Keratinocyte (primary cell): Measurements from ENCODE around the gene SKI. TPM values are rescaled to one million over a fixed set of nuclear protein-coding genes. Genes with fewer than 3 reads are reported as not detected.

Experiments
- DNase-seq: peaks from one replicate; pipeline ENCODE4 v3.0.0-alpha.2; 2011; ENCODE audit warnings: low read depth, missing footprints, low spot score
- FAIRE-seq: peaks from 2 replicates; lab custom pipeline; 2011; peaks lifted over from hg19 to GRCh38; lab: Jason Lieb, UNC
- H2AFZ ChIP-seq: 2 replicates; pipeline ENCODE4 v1.6.0; 2012; ENCODE audit warnings: low read length, control low read depth, inconsistent platforms; ENCODE audit not compliant: control insufficient read depth
- H3K27ac ChIP-seq: 2 replicates; pipeline ENCODE4 v1.5.1; 2011; ENCODE audit warnings: low read length; ENCODE audit not compliant: control insufficient read depth, insufficient read depth
- H3K27me3 ChIP-seq: 3 replicates; pipeline ENCODE4 v1.6.0; 2011; ENCODE audit warnings: low read length; ENCODE audit not compliant: control insufficient read depth, insufficient read depth; ENCODE audit errors: extremely low read depth
- H3K36me3 ChIP-seq, 2 experiments: 2 replicates in 1 of 2; 3 replicates in 1 of 2; pipeline ENCODE4 v1.5.1; 2011; ENCODE audit warnings: low read length in 2 of 2, mild to moderate bottlenecking in 1 of 2; ENCODE audit not compliant: control insufficient read depth in 2 of 2, insufficient read depth in 2 of 2; ENCODE audit errors: extremely low read depth in 1 of 2
- H3K4me1 ChIP-seq: 3 replicates; pipeline ENCODE4 v1.5.1; 2011; ENCODE audit warnings: low read length; ENCODE audit not compliant: control insufficient read depth, insufficient read depth; ENCODE audit errors: extremely low read depth
- H3K4me2 ChIP-seq: 3 replicates; pipeline ENCODE4 v1.6.0; 2011; ENCODE audit warnings: low read depth, low read length; ENCODE audit not compliant: control insufficient read depth, insufficient read depth; ENCODE audit errors: extremely low read depth
- H3K4me3 ChIP-seq, 3 experiments: fragments of 200-600 bp in 1 of 3; sonication (generic) in 1 of 3; 2 replicates in 2 of 3; 3 replicates in 1 of 3; pipeline ENCODE4 v1.5.1; 2011 to 2016; ENCODE audit warnings: low read length in 3 of 3, mild to moderate bottlenecking in 3 of 3, control low read depth in 2 of 3, inconsistent platforms in 1 of 3, low read depth in 1 of 3, mixed read lengths in 1 of 3, mixed run types in 1 of 3, moderate library complexity in 1 of 3; ENCODE audit not compliant: control insufficient read depth in 2 of 3, insufficient read depth in 2 of 3; ENCODE audit errors: extremely low read depth in 1 of 3
- H3K79me2 ChIP-seq: 2 replicates; pipeline ENCODE4 v1.6.0; 2012; ENCODE audit warnings: low read length; ENCODE audit not compliant: control insufficient read depth, insufficient read depth
- H3K9ac ChIP-seq: 3 replicates; pipeline ENCODE4 v1.6.0; 2011; ENCODE audit warnings: low read length; ENCODE audit not compliant: control insufficient read depth, insufficient read depth; ENCODE audit errors: extremely low read depth
- H3K9me1 ChIP-seq: 3 replicates; pipeline ENCODE4 v1.6.0; 2011; ENCODE audit warnings: low read length; ENCODE audit not compliant: control insufficient read depth, insufficient read depth; ENCODE audit errors: extremely low read depth
- H3K9me3 ChIP-seq: 2 replicates; pipeline ENCODE4 v1.5.1; 2012; ENCODE audit warnings: low read depth, low read length; ENCODE audit not compliant: control insufficient read depth
- H4K20me1 ChIP-seq: 3 replicates; pipeline ENCODE4 v1.6.0; 2011; ENCODE audit warnings: low read length; ENCODE audit not compliant: control insufficient read depth, insufficient read depth; ENCODE audit errors: extremely low read depth
- EZH2 ChIP-seq: IDR thresholded peaks from one replicate; pipeline ENCODE4 v1.6.1; 2012; ENCODE audit warnings: inconsistent platforms, mild to moderate bottlenecking, low read length, moderate library complexity
- dilution Hi-C: fragments of 300-500 bp; cut with MboI; formaldehyde crosslinking; loops from one replicate; pipeline ENCODE4 v1.7.0; 2020; ENCODE audit warnings: low sequenced_read_pairs; ENCODE audit not compliant: extremely low pct_ligation_motif_present
- polyA plus RNA-seq, 5 experiments: library from polyadenylated mRNA; depleted of rRNA in 3 of 5; stranded (reverse) in 3 of 5; stranded (forward) in 1 of 5; unstranded in 1 of 5; fragments of >200 nt; gene quantifications; 1 replicate in 1 of 5; 2 replicates in 3 of 5; 3 replicates in 1 of 5; pipeline versions ENCODE4 v1.2.1 to v1.2.3, GENCODE V29; 2011 to 2012; ENCODE audit warnings: missing spikeins in 2 of 5, low read depth in 1 of 5, low replicate concordance in 1 of 5
- TF ChIP-seq, protein P1 (sequence below), 3 experiments: IDR thresholded peaks in 1 of 3; conservative IDR thresholded peaks in 1 of 3; optimal IDR thresholded peaks in 1 of 3; 2 replicates in 2 of 3; 3 replicates in 1 of 3; pipeline versions ENCODE3 to v1.5.1; 2011; ENCODE audit warnings: low read length in 3 of 3, mild to moderate bottlenecking in 3 of 3, moderate library complexity in 2 of 3, control low read depth in 1 of 3, inconsistent platforms in 1 of 3; ENCODE audit not compliant: insufficient read depth in 2 of 3; ENCODE audit errors: extremely low read depth in 1 of 3

SKI gene
- polyA plus RNA-seq, 1 donor (not counting 4 experiments of a cell fraction or from before 2014, with no cell fraction given): 4.8 TPM

DNA sequence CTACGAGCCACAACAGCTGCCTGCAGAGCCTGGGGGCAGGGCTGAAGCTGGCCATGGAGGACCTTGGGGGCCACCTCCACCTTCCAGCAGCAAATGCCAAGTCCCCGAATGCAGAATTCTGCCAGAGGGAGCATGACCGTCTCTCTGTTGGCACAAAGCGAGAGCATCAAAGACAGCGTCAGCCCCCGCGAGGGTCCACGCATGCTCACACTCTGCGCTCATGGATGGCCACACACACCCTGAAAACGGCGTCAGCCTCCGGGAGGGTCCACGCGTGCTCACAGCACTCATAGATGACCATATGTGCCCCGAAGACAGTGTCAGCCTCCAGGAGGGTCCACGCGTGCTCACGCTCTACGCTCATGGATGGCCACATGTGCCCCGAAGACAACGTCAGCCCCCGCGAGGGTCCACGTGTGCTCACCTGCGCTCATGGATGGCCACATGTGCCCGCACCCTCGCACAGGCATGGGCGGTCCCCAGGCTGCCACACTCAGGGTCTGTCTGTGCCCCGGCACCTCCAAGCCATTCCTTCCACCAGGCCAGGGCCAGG is 116.7 kb downstream of the SKI start:
- Histone ChIP-seq H3K27me3 (no peaks in the 10 kb centered on the region), H2AFZ (no peak overlapping the region), H3K4me2 (no peak overlapping the region), H3K4me3 (no peak overlapping the region), H3K36me3 (no peaks in the 10 kb centered on the region), H3K79me2 (no peaks in the 10 kb centered on the region), H3K4me1 (peaks cover 8% of the 10 kb centered on the region), H3K9me1 (no peaks in the 10 kb centered on the region), H3K27ac (no peak overlapping the region), H4K20me1 (no peaks in the 10 kb centered on the region), H3K9ac (no peak overlapping the region), H3K9me3 (no peaks in the 10 kb centered on the region)
- no peak for DNase-seq
- no peak for FAIRE-seq
- TF ChIP-seq, protein P1, sequence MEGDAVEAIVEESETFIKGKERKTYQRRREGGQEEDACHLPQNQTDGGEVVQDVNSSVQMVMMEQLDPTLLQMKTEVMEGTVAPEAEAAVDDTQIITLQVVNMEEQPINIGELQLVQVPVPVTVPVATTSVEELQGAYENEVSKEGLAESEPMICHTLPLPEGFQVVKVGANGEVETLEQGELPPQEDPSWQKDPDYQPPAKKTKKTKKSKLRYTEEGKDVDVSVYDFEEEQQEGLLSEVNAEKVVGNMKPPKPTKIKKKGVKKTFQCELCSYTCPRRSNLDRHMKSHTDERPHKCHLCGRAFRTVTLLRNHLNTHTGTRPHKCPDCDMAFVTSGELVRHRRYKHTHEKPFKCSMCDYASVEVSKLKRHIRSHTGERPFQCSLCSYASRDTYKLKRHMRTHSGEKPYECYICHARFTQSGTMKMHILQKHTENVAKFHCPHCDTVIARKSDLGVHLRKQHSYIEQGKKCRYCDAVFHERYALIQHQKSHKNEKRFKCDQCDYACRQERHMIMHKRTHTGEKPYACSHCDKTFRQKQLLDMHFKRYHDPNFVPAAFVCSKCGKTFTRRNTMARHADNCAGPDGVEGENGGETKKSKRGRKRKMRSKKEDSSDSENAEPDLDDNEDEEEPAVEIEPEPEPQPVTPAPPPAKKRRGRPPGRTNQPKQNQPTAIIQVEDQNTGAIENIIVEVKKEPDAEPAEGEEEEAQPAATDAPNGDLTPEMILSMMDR (optimal IDR thresholded peaks at IDR 0.05 in 1 of 3, IDR thresholded peaks at IDR 0.05 in 1 of 3, conservative IDR thresholded peaks at IDR 0.05 in 1 of 3; ENCODE audit: extremely low read depth in 1 of 3, insufficient read depth in 2 of 3, low read length in 3 of 3): no peak
- TF ChIP-seq EZH2: no peak
- dilution Hi-C loops: no loop called here

DNA sequence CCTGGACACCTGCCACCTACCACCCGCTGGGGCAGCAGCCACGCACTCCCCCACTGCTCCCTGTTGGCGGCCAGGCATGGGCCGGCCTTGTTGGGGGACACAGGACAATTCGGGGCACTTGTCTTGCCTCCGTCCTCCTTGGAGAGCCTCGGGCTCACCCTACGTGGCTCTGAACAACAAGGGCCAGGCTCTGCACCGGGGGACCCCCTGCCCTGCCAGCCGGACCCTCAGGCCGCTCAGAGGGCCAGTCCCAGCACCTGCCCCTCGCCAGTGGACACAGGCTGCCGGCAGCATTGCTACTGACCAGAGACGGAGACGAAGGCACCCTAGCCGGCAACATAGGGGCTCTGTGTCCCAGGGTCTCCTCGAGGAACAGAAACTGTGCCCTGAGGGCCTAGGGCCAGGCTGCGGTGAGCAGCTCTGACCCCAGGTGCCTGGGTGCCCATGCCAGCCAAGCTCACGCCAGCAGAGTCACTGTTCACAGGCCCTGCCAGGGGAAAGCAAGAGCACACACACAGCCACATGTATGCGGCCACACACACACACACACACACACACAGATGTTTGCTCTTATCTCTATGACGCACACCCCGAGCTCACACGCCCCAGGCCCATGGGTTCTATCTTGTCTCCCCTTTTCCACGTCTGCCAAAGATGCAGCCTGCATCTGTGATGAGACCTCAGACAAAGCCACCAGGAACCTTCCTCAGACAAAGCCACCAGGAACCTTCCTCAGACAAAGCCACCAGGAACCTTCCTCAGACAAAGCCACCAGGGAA is 117.4 kb downstream of the SKI start:
- FAIRE-seq (no peak), DNase-seq (no peak)
- dilution Hi-C loops: no loop called here
- no peak overlapping the region for H3K4me2 ChIP-seq
- H3K27me3 ChIP-seq: no peaks in the 10 kb centered on the region
- H3K4me1 ChIP-seq: peaks cover 8% of the 10 kb centered on the region
- H3K36me3 ChIP-seq: no peaks in the 10 kb centered on the region
- H3K9me1 ChIP-seq: no peaks in the 10 kb centered on the region
- no peaks in the 10 kb centered on the region for H4K20me1 ChIP-seq
- H3K4me3 ChIP-seq: no peak overlapping the region
- H3K79me2 ChIP-seq: no peaks in the 10 kb centered on the region
- H3K27ac ChIP-seq: no peak overlapping the region
- no peak overlapping the region for H2AFZ ChIP-seq
- no peak overlapping the region for H3K9ac ChIP-seq
- TF ChIP-seq, protein P1 (optimal IDR thresholded peaks at IDR 0.05 in 1 of 3, IDR thresholded peaks at IDR 0.05 in 1 of 3, conservative IDR thresholded peaks at IDR 0.05 in 1 of 3; ENCODE audit: extremely low read depth in 1 of 3, insufficient read depth in 2 of 3, low read length in 3 of 3): no peak
- no peak for TF ChIP-seq EZH2
- H3K9me3 ChIP-seq: no peaks in the 10 kb centered on the region
